HEK293T (cell line): Measurements from ENCODE around the gene GPD1L.

ENCODE experiments used
- CTBP1 ChIP-seq: fragments of 450-650 bp; IDR thresholded peaks from 2 replicates; pipeline ENCODE4 v1.6.1; 2016; ENCODE audit warnings: borderline replicate concordance
- FOXK2 ChIP-seq: fragments of 450-650 bp; IDR thresholded peaks from 2 replicates; pipeline ENCODE4 v1.6.1; 2016; ENCODE audit warnings: mild to moderate bottlenecking
- FOXM1 ChIP-seq: fragments of 450-650 bp; IDR thresholded peaks from 2 replicates; pipeline ENCODE4 v1.6.1; 2017; ENCODE audit warnings: mild to moderate bottlenecking, borderline replicate concordance
- HDGF ChIP-seq: fragments of 450-650 bp; IDR thresholded peaks from 2 replicates; pipeline ENCODE4 v1.6.1; 2017; ENCODE audit warnings: antibody characterized with exemption, borderline replicate concordance
- LEF1 ChIP-seq: fragments of 450-650 bp; IDR thresholded peaks from 2 replicates; pipeline ENCODE4 v1.6.1; 2017; ENCODE audit warnings: mild to moderate bottlenecking, borderline replicate concordance
- SP1 ChIP-seq: fragments of 450-650 bp; IDR thresholded peaks from 2 replicates; pipeline ENCODE4 v1.6.1; 2017
- TARDBP ChIP-seq: fragments of 450-650 bp; IDR thresholded peaks from 2 replicates; pipeline ENCODE4 v1.6.1; 2016

- TF ChIP-seq LEF1, result no peak
- no peak for TF ChIP-seq HDGF
- TF ChIP-seq FOXM1, result no peak
- TF ChIP-seq TARDBP, result no peak
- no peak for TF ChIP-seq FOXK2
- no peak for TF ChIP-seq SP1
- TF ChIP-seq CTBP1, result no peak
Observed at GRCh38 chr3:32104492-32104891, 1.9 kb upstream of the GPD1L start.
